NT2/D1 (cell line): ENCODE measurements around the gene PORCN.
A peak's percentile ranks its signal among the peaks of the same experiment; 100 is the strongest.

Experiments used
- DNase-seq: peaks from one replicate; pipeline ENCODE4 v3.0.0-alpha.2; 2011; ENCODE audit warnings: low read depth, low spot score
- H3K27me3 ChIP-seq: 2 replicates; pipeline ENCODE4 v1.6.0; 2011; ENCODE audit warnings: mild to moderate bottlenecking; ENCODE audit not compliant: insufficient read length, insufficient read depth
- H3K36me3 ChIP-seq: 2 replicates; pipeline ENCODE4 v1.6.1; 2011; ENCODE audit warnings: mild to moderate bottlenecking, low read length, mixed read lengths; ENCODE audit not compliant: insufficient read depth, insufficient read length
- H3K4me1 ChIP-seq: 2 replicates; pipeline ENCODE4 v1.5.1; 2011; ENCODE audit not compliant: insufficient read depth, insufficient read length
- H3K4me3 ChIP-seq: 2 replicates; pipeline ENCODE4 v1.5.1; 2011; ENCODE audit warnings: low read depth; ENCODE audit not compliant: insufficient read length
- H3K9ac ChIP-seq: 2 replicates; pipeline ENCODE4 v1.6.0; 2011; ENCODE audit warnings: low read depth; ENCODE audit not compliant: insufficient read length
- H3K9me3 ChIP-seq: 2 replicates; pipeline ENCODE4 v1.5.1; 2011; ENCODE audit warnings: mild to moderate bottlenecking, low read length; ENCODE audit not compliant: insufficient read depth
- SUZ12 ChIP-seq: IDR thresholded peaks from 2 replicates; pipeline ENCODE4 v1.6.1; 2011; ENCODE audit not compliant: insufficient read length, insufficient read depth; ENCODE audit errors: extremely low read depth
- YY1 ChIP-seq: IDR thresholded peaks from 2 replicates; pipeline ENCODE4 v1.6.1; 2011; ENCODE audit not compliant: insufficient read length, insufficient read depth
- ZNF274 ChIP-seq: IDR thresholded peaks from 2 replicates; pipeline ENCODE4 v1.6.1; 2011; ENCODE audit warnings: mild to moderate bottlenecking, low read depth, low read length

Gene PORCN

DNA sequence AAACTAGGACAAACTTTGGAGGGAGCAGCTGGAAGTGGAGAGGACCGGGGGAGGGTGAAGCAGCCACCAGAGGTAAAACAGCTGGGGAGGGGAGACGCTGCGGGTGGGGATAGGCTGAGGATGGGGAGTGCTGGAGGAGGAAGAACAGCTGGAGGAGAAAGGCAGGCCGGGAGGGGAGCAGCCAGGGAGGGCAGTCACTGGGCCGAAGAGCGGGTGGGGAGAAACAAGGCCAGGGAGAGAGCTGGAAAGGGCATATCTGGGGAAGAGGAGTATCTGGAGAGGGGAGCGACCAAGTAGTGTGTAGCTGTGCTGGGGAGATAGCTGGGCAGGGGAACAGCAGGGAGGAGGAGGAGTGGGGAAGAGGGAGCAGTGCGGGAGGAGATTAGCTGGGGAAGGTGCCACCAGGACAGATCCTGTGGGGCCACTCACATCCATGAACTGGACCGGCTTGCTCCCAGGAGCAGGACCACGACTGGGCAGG, 41.5 kb upstream of the PORCN start:
- H3K36me3 ChIP-seq: peaks cover 27% of the 10 kb centered on the region
- DNase-seq: no peak
- H3K27me3 ChIP-seq: no peaks in the 10 kb centered on the region
- peak overlapping the region; percentile 88 for H3K9ac ChIP-seq
- H3K4me1 ChIP-seq: peaks cover 18% of the 10 kb centered on the region
- TF ChIP-seq YY1 (no peak), SUZ12 (no peak), ZNF274 (no peak)
- H3K9me3 ChIP-seq: no peaks in the 10 kb centered on the region; the same call in 1 of the 2 replicates
- H3K4me3 ChIP-seq: peak overlapping the region; percentile 60

DNA sequence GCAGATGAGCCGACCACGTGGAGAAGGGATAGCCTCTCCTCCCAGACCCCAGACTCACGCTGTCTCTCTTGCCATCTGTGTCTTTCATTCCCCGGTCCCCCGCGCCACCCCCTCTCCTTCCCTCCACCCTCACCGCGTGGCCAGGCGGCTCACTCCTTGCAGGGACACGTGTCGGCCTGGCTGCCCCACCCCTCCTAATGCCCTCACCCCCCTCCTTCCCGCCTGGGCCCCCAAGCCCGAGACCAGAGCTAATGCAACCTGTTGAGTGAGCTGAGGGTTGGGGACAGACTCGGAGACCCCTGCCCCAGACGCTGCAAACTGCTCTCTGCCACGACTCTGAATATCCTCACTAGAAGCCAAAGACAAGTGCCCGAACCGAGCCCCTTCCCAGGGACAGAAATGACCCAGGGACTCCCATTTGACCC, 40.5 kb upstream of the PORCN start:
- peaks cover 22% of the 10 kb centered on the region for H3K36me3 ChIP-seq
- H3K9me3 ChIP-seq: no peaks in the 10 kb centered on the region; the same call in 1 of the 2 replicates
- H3K4me1 ChIP-seq: peaks cover 19% of the 10 kb centered on the region
- no peak for TF ChIP-seq YY1
- TF ChIP-seq ZNF274: no peak
- no peak for TF ChIP-seq SUZ12
- H3K27me3 ChIP-seq: no peaks in the 10 kb centered on the region
- H3K9ac ChIP-seq: peak overlapping the region; percentile 88
- no peak for DNase-seq
- H3K4me3 ChIP-seq: peak overlapping the region; percentile 60

GRCh38 chrX:48468693-48469691, 39.8 kb upstream of the PORCN start:
- H3K9ac ChIP-seq: peak overlapping the region; percentile 88
- H3K4me3 ChIP-seq: peak overlapping the region; percentile 60
- DNase-seq: no peak

GRCh38 chrX:48470110-48470832, 38.5 kb upstream of the PORCN start, which contains the start of gene SLC38A5:
Gene SLC38A5 (minus strand): TSS chrX:48470260. CDS start chrX:48467924, 2,336 bp downstream.
- peak within 1 kb of the TSS; percentile 88 for H3K9ac ChIP-seq
- H3K4me3 ChIP-seq: peak within 1 kb of the TSS; percentile 60
- H3K9me3 ChIP-seq: no peaks in the 10 kb centered on the region; the same call in 1 of the 2 replicates
- H3K27me3 ChIP-seq: no peaks in the 10 kb centered on the region
- peaks cover 20% of the 10 kb centered on the region for H3K4me1 ChIP-seq
- no peak for DNase-seq
- TF ChIP-seq ZNF274 (no peak), YY1 (no peak), SUZ12 (no peak)
- peaks cover 17% of the 10 kb centered on the region for H3K36me3 ChIP-seq

More at GRCh38 chrX:48468693-48469691, 39.8 kb upstream of the PORCN start:
- Histone ChIP-seq H3K9me3 (no peaks in the 10 kb centered on the region; the same call in 1 of the 2 replicates), H3K27me3 (no peaks in the 10 kb centered on the region), H3K4me1 (peaks cover 22% of the 10 kb centered on the region), H3K36me3 (peaks cover 22% of the 10 kb centered on the region)
- TF ChIP-seq YY1 (no peak), ZNF274 (no peak), SUZ12 (no peak)

DNA sequence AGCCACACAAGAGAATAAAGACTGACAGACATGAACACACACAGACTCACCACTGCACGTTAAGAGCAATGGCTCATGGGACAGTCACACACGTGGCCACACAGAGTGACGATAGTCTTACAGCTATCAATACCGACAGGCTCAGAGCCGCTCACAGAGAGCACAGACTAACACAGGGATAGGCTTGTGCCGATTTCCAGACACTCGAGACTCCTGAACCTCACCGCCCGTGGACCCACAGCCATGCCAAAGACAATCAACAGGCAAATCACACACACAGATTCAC, 38.0 kb upstream of the PORCN start:
- peaks cover 20% of the 10 kb centered on the region for H3K4me1 ChIP-seq
- TF ChIP-seq ZNF274: no peak
- TF ChIP-seq SUZ12: no peak
- TF ChIP-seq YY1: no peak

GRCh38 chrX:48471504-48471903, 37.3 kb upstream of the PORCN start:
- peaks cover 20% of the 10 kb centered on the region for H3K4me1 ChIP-seq
- DNase-seq: no peak
- TF ChIP-seq YY1: no peak
- no peak for TF ChIP-seq SUZ12
- TF ChIP-seq ZNF274: no peak
- peaks cover 9% of the 10 kb centered on the region for H3K36me3 ChIP-seq
- H3K4me3 ChIP-seq: no peak overlapping the region
- H3K9me3 ChIP-seq: no peaks in the 10 kb centered on the region; the same call in 1 of the 2 replicates
- H3K9ac ChIP-seq: no peak overlapping the region
- H3K27me3 ChIP-seq: no peaks in the 10 kb centered on the region

More for the DNA sequence above, 38.0 kb upstream of the PORCN start:
- Histone ChIP-seq H3K9me3 (no peaks in the 10 kb centered on the region; the same call in 1 of the 2 replicates), H3K27me3 (no peaks in the 10 kb centered on the region), H3K36me3 (peaks cover 12% of the 10 kb centered on the region), H3K9ac (no peak overlapping the region), H3K4me3 (no peak overlapping the region)
- DNase-seq: no peak

DNA sequence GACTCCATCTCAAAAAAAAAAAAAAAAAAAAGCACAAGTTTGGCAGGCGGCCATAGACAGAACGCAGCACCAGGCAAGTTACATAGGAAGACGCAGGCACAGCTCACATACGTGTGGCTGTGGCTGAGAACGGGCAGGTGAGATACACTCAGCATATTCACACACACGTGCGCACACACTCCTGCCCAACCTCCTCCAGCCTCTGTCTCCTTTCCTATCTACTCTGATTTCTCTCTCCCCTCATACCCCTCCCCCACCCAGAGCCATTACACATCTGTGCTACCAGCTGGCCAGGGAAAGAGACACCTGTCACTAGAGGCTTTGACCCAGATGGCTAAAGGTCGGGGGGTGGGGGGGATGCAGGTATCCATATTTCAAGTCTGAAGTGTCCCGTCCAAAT, 36.6 kb upstream of the PORCN start:
- Histone ChIP-seq H3K4me3 (no peak overlapping the region), H3K36me3 (peaks cover 4% of the 10 kb centered on the region), H3K9ac (no peak overlapping the region), H3K27me3 (no peaks in the 10 kb centered on the region), H3K9me3 (no peaks in the 10 kb centered on the region), H3K4me1 (peaks cover 20% of the 10 kb centered on the region)
- TF ChIP-seq YY1: no peak
- no peak for TF ChIP-seq SUZ12
- no peak for TF ChIP-seq ZNF274
- DNase-seq: no peak
